Measurements from ENCODE around the gene PRDM8. TPM values are rescaled to one million over a fixed set of nuclear protein-coding genes. Genes with fewer than 3 reads are reported as not detected.

The PRDM8 gene
- total and polyA plus RNA-seq, 4 donors: 8.8 to 49.6 (median 27.2) TPM

DNA sequence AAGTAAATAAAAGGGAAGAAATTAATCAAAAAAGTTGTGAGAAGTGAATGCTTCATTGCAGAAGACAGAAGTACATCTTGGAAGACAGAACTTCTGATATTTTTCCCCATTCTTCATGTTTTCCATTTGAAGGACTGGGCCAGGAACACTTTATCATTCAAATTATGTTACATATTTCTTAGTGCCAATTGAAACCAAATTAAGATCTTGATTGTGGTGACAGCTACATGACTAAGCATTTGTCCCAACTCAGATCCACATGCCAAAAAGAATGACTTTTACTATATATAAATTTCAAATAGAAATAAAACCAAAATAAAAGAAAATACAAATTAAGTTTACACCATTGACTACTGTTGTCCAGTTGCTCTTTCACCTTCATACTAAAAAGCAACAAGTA, 55.1 kb downstream of the PRDM8 start:
- no peak overlapping the region for H3K27ac ChIP-seq (ENCODE audit: low read depth, low read length)
- H3K36me3 ChIP-seq (ENCODE audit: control insufficient read depth, insufficient read depth, low read length): no peaks in the 10 kb centered on the region
- H3K4me1 ChIP-seq (ENCODE audit: control insufficient read depth, insufficient read depth, low read length): no peaks in the 10 kb centered on the region
- H3K4me3 ChIP-seq (ENCODE audit: low read depth, low read length): no peak overlapping the region
- no peaks in the 10 kb centered on the region for H3K9me3 ChIP-seq (ENCODE audit: control insufficient read depth, insufficient read depth, low read length)
- peaks cover 2% of the 10 kb centered on the region for H3K27me3 ChIP-seq (ENCODE audit: control insufficient read depth, insufficient read depth, low read length)
- DNase-seq (ENCODE audit: low read depth in 4 of 6, low spot score in 6 of 6): no peak

DNA sequence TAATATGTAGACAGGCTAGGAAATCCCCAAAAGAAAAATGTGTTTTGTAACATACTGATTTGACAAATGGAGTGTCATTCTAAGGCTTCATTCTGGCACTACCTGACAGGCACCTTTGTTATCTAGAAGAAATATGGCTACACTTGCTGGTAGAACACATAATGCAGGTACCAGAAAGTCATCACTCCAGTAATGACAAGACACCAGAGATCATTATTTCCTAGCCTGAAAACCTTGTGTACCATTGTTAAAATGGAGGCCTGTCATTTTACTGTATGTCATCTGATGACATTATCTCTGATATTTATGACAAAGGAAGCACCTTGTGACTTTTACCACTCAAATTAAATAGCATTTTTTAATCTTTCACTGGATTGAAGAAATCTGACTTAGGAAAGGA, 55.6 kb downstream of the PRDM8 start:
- Histone ChIP-seq H3K36me3 (ENCODE audit: control insufficient read depth, insufficient read depth, low read length) (no peaks in the 10 kb centered on the region), H3K9me3 (ENCODE audit: control insufficient read depth, insufficient read depth, low read length) (no peaks in the 10 kb centered on the region), H3K4me1 (ENCODE audit: control insufficient read depth, insufficient read depth, low read length) (no peaks in the 10 kb centered on the region), H3K27me3 (ENCODE audit: control insufficient read depth, insufficient read depth, low read length) (peaks cover 2% of the 10 kb centered on the region), H3K27ac (ENCODE audit: low read depth, low read length) (no peak overlapping the region), H3K4me3 (ENCODE audit: low read depth, low read length) (no peak overlapping the region)
- DNase-seq (ENCODE audit: low read depth in 4 of 6, low spot score in 6 of 6): no peak

- H3K36me3 ChIP-seq (ENCODE audit: control insufficient read depth, insufficient read depth, low read length): no peaks in the 10 kb centered on the region
- no peak overlapping the region for H3K4me3 ChIP-seq (ENCODE audit: low read depth, low read length)
- H3K27me3 ChIP-seq (ENCODE audit: control insufficient read depth, insufficient read depth, low read length): peaks cover 2% of the 10 kb centered on the region
- H3K27ac ChIP-seq (ENCODE audit: low read depth, low read length): no peak overlapping the region
- no peaks in the 10 kb centered on the region for H3K9me3 ChIP-seq (ENCODE audit: control insufficient read depth, insufficient read depth, low read length)
- DNase-seq (ENCODE audit: low read depth in 4 of 6, low spot score in 6 of 6): no peak
- no peaks in the 10 kb centered on the region for H3K4me1 ChIP-seq (ENCODE audit: control insufficient read depth, insufficient read depth, low read length)
- WGBS (ENCODE audit: insufficient coverage): 67% methylated on average over 4 of the region's 4 CpGs
Observed at GRCh38 chr4:80253510-80253909, 56.2 kb downstream of the PRDM8 start.

Other genes starting within 250 kb of the PRDM8 start
- 10 to 100 TPM; 39.8 to 74.6 TPM for gene ANTXR2, start 124.3 kb upstream of the PRDM8 start, total RNA-seq
- gene ANTXR2, start 124.3 kb upstream of the PRDM8 start, polyA plus RNA-seq (ENCODE audit: insufficient read length in 2 of 2): 10 to 100 TPM; 35.3 to 42.6 TPM
- 1 to 10 TPM in 1 of 2 donors, under 1 TPM in 1; 0.11 to 1.5 TPM for gene FGF5, start 69.2 kb downstream of the PRDM8 start, total RNA-seq
- under 1 TPM; 0.29 to 0.44 TPM for gene FGF5, start 69.2 kb downstream of the PRDM8 start, polyA plus RNA-seq (ENCODE audit: insufficient read length in 2 of 2)
- gene CFAP299, start 138.2 kb downstream of the PRDM8 start, total RNA-seq: 1 to 10 TPM; 3.0 to 9.0 TPM
- gene CFAP299, start 138.2 kb downstream of the PRDM8 start, polyA plus RNA-seq (ENCODE audit: insufficient read length in 2 of 2): 1 to 10 TPM; 4.5 to 4.7 TPM

Measured in spinal cord (tissue), 10 donors.